Activated CD4-positive, alpha-beta T cell treated with anti-CD3 and anti-CD28 coated beads for 36 hours (primary cell): ENCODE data around the gene GRK7. TPM values are rescaled to one million over a fixed set of nuclear protein-coding genes. Genes with fewer than 3 reads are reported as not detected.
"Not testable (repeated sequence)": the region's sequence is repeated elsewhere in the genome, so short reads cannot be mapped to it uniquely, and the experiment has no call there.

Source experiments
- ATAC-seq: fragments of 200-7000 bp; cut with Tn5 transposase; one replicate; pipeline ENCODE4 v1.10.0; 2021; ENCODE audit warnings: mild to moderate bottlenecking, moderate library complexity
- CTCF ChIA-PET: fragments of 350-600 bp; sonication (Branson Sonifier 250); formaldehyde crosslinking; loops from one replicate; lab custom pipeline; 2021; ENCODE audit warnings: antibody characterized with exemption; lab: Charles Lee
- POLR2A ChIA-PET: fragments of 350-600 bp; sonication (Branson Sonifier 250); formaldehyde crosslinking; loops from one replicate; lab custom pipeline; 2021; ENCODE audit warnings: antibody characterized with exemption, inconsistent platforms; lab: Charles Lee
- DNase-seq: peaks from one replicate; pipeline ENCODE4 v3.0.0-alpha.2; 2020
- H3K27ac Mint-ChIP-seq: one replicate; pipeline ENCODE4 v1.8.0; 2021; ENCODE audit warnings: mixed read lengths
- H3K27me3 Mint-ChIP-seq: one replicate; pipeline ENCODE4 v1.8.0; 2021; ENCODE audit warnings: mixed read lengths
- H3K36me3 Mint-ChIP-seq: one replicate; pipeline ENCODE4 v1.8.0; 2021; ENCODE audit warnings: low read depth, mixed read lengths
- H3K4me1 Mint-ChIP-seq: one replicate; pipeline ENCODE4 v1.8.0; 2021; ENCODE audit warnings: mixed read lengths
- H3K4me3 Mint-ChIP-seq: one replicate; pipeline ENCODE4 v1.8.0; 2021; ENCODE audit warnings: mild to moderate bottlenecking, moderate library complexity, mixed read lengths
- H3K9me3 Mint-ChIP-seq: one replicate; pipeline ENCODE4 v1.8.0; 2021; ENCODE audit warnings: low read depth, mixed read lengths
- intact Hi-C, 2 experiments: fragments of 100-400 bp; cut with DNase I in 1 of 2; cut with micrococcal nuclease in 1 of 2; formaldehyde crosslinking; loops; one replicate each; pipeline versions ENCODE4 v1.14.2 to v1.15.1; 2022 to 2024; cut with DNase I, micrococcal nuclease
- total RNA-seq, 2 experiments: library from RNA; stranded (reverse); gene quantifications; one replicate each; pipeline ENCODE4 v1.2.3, GENCODE V29; 2021

GRK7 gene
- total RNA-seq, 2 experiments from 2014 or later: not detected

GRCh38 chr3:141754032-141754431, 9.2 kb upstream of the GRK7 start:
- Mint-ChIP-seq H3K27ac (no peak overlapping the region), H3K36me3 (peaks cover 7% of the 10 kb centered on the region), H3K9me3 (no peaks in the 10 kb centered on the region), H3K4me1 (no peaks in the 10 kb centered on the region), H3K4me3 (no peak overlapping the region), H3K27me3 (no peaks in the 10 kb centered on the region)
- ATAC-seq: no peak
- CTCF ChIA-PET: no interaction called here
- DNase-seq: no peak
- intact Hi-C loops: no loop called here
- POLR2A ChIA-PET: no interaction called here

- CTCF ChIA-PET, H3K27me3 Mint-ChIP-seq, H3K4me1 Mint-ChIP-seq, ATAC-seq, H3K36me3 Mint-ChIP-seq, H3K9me3 Mint-ChIP-seq, DNase-seq, POLR2A ChIA-PET, H3K27ac Mint-ChIP-seq, H3K4me3 Mint-ChIP-seq, intact Hi-C loops: not testable (repeated sequence)
These were observed 656 bp upstream of the GRK7 start for GRCh38 chr3:141762552-141762951.

GRCh38 chr3:141764045-141764444, 837 bp downstream of the GRK7 start:
- no peaks in the 10 kb centered on the region for H3K36me3 Mint-ChIP-seq
- no peaks in the 10 kb centered on the region for H3K27me3 Mint-ChIP-seq
- H3K4me1 Mint-ChIP-seq: peaks cover 4% of the 10 kb centered on the region
- H3K9me3 Mint-ChIP-seq: no peaks in the 10 kb centered on the region
- no peak overlapping the region for H3K27ac Mint-ChIP-seq
- POLR2A ChIA-PET: interaction anchor here (0.6 kb wide), 1 partner anchor 8 kb away, joined by 7 read pairs; no protein-coding TSS in a partner anchor
- ATAC-seq: no peak
- intact Hi-C loops: no loop called here
- no peak overlapping the region for H3K4me3 Mint-ChIP-seq
- no peak for DNase-seq
- CTCF ChIA-PET: interaction anchor here (0.7 to 1.3 kb wide), 3 partner anchors 9 to 144 kb away, joined by 3 read pairs; no protein-coding TSS in a partner anchor

GRCh38 chr3:141764465-141764864, 1.3 kb downstream of the GRK7 start:
- ChIA-PET CTCF (interaction anchor here (0.9 to 1.3 kb wide), 2 partner anchors 9 to 13 kb away, joined by 3 read pairs; no protein-coding TSS in a partner anchor), POLR2A (interaction anchor here (0.6 kb wide), 1 partner anchor 8 kb away, joined by 7 read pairs; no protein-coding TSS in a partner anchor)
- Mint-ChIP-seq H3K27me3 (no peaks in the 10 kb centered on the region), H3K9me3 (no peaks in the 10 kb centered on the region), H3K4me1 (peaks cover 4% of the 10 kb centered on the region), H3K27ac (no peak overlapping the region), H3K4me3 (no peak overlapping the region), H3K36me3 (no peaks in the 10 kb centered on the region)
- ATAC-seq: no peak
- intact Hi-C loops: no loop called here
- no peak for DNase-seq

- Mint-ChIP-seq H3K27me3 (no peaks in the 10 kb centered on the region), H3K9me3 (no peaks in the 10 kb centered on the region), H3K4me1 (peaks cover 4% of the 10 kb centered on the region), H3K27ac (no peak overlapping the region), H3K36me3 (no peaks in the 10 kb centered on the region), H3K4me3 (no peak overlapping the region)
- intact Hi-C loops: no loop called here
- POLR2A ChIA-PET: no interaction called here
- no peak for ATAC-seq
- CTCF ChIA-PET: interaction anchor here (0.6 kb wide), 1 partner anchor 790 kb away, joined by 4 read pairs; no protein-coding TSS in a partner anchor
- DNase-seq: no peak
These were observed 1.8 kb downstream of the GRK7 start for GRCh38 chr3:141764986-141765385.

DNA sequence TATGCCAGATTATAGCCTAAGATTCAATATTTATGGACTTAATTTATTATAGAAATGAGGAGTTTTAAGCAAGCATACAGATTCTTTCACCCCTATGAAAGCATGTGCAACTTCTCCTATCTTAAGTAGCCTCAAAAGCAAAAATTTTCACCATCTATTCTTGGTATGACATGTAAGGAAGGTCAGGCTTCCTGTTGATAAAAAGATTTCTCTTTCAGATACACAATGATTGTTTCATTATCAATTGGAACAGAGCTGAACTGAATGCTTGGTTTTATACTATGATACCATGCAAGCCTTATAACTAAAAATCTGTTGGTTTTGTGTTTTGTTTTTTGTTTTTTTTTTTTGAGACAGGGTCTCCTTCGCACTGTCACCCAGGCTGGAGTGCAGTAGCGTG, 3.9 kb downstream of the GRK7 start:
- Mint-ChIP-seq H3K4me1 (peaks cover 4% of the 10 kb centered on the region), H3K9me3 (no peaks in the 10 kb centered on the region), H3K36me3 (no peaks in the 10 kb centered on the region), H3K27ac (no peak overlapping the region), H3K27me3 (no peaks in the 10 kb centered on the region), H3K4me3 (no peak overlapping the region)
- CTCF ChIA-PET: interaction anchor here (0.6 kb wide), 1 partner anchor 334 kb away, joined by 3 read pairs; no protein-coding TSS in a partner anchor
- intact Hi-C loops: no loop called here
- DNase-seq (no peak), ATAC-seq (peak; percentile 47)
- POLR2A ChIA-PET: no interaction called here

- ATAC-seq: no peak
- intact Hi-C loops: no loop called here
- ChIA-PET POLR2A (no interaction called here), CTCF (interaction anchor here (1.1 kb wide), 1 partner anchor 86 kb away, joined by 3 read pairs; no protein-coding TSS in a partner anchor)
- no peak overlapping the region for H3K27ac Mint-ChIP-seq
- no peak overlapping the region for H3K4me3 Mint-ChIP-seq
- peaks cover 4% of the 10 kb centered on the region for H3K4me1 Mint-ChIP-seq
- H3K27me3 Mint-ChIP-seq: no peaks in the 10 kb centered on the region
- H3K9me3 Mint-ChIP-seq: no peaks in the 10 kb centered on the region
- H3K36me3 Mint-ChIP-seq: no peaks in the 10 kb centered on the region
- DNase-seq: no peak
These were observed 6.2 kb downstream of the GRK7 start for GRCh38 chr3:141769221-141769894.

GRCh38 chr3:141773676-141774075, 10.5 kb downstream of the GRK7 start:
- H3K9me3 Mint-ChIP-seq: no peaks in the 10 kb centered on the region
- intact Hi-C loops: no loop called here
- no peak overlapping the region for H3K4me3 Mint-ChIP-seq
- ChIA-PET CTCF (no interaction called here), POLR2A (no interaction called here)
- H3K27me3 Mint-ChIP-seq: no peaks in the 10 kb centered on the region
- H3K27ac Mint-ChIP-seq: no peak overlapping the region
- ATAC-seq: no peak
- DNase-seq: no peak
- H3K4me1 Mint-ChIP-seq: no peaks in the 10 kb centered on the region
- no peaks in the 10 kb centered on the region for H3K36me3 Mint-ChIP-seq

- no peak overlapping the region for H3K27ac Mint-ChIP-seq
- intact Hi-C loops: no loop called here
- CTCF ChIA-PET: interaction anchor here (0.9 kb wide), 1 partner anchor 349 kb away, joined by 4 read pairs; no protein-coding TSS in a partner anchor
- POLR2A ChIA-PET: no interaction called here
- no peaks in the 10 kb centered on the region for H3K4me1 Mint-ChIP-seq
- H3K36me3 Mint-ChIP-seq: no peaks in the 10 kb centered on the region
- no peaks in the 10 kb centered on the region for H3K9me3 Mint-ChIP-seq
- H3K4me3 Mint-ChIP-seq: no peak overlapping the region
- DNase-seq (no peak), ATAC-seq (no peak)
- no peaks in the 10 kb centered on the region for H3K27me3 Mint-ChIP-seq
These were observed 13.2 kb downstream of the GRK7 start for GRCh38 chr3:141776376-141776775.

GRCh38 chr3:141776885-141777284, 13.7 kb downstream of the GRK7 start:
- no peak overlapping the region for H3K27ac Mint-ChIP-seq
- CTCF ChIA-PET: interaction anchor here (0.9 kb wide), 1 partner anchor 348 kb away, joined by 4 read pairs; no protein-coding TSS in a partner anchor
- H3K4me1 Mint-ChIP-seq: no peaks in the 10 kb centered on the region
- no peaks in the 10 kb centered on the region for H3K9me3 Mint-ChIP-seq
- POLR2A ChIA-PET: no interaction called here
- intact Hi-C loops: no loop called here
- H3K27me3 Mint-ChIP-seq: no peaks in the 10 kb centered on the region
- no peak for DNase-seq
- no peak for ATAC-seq
- H3K36me3 Mint-ChIP-seq: no peaks in the 10 kb centered on the region
- no peak overlapping the region for H3K4me3 Mint-ChIP-seq

GRCh38 chr3:141777957-141778813, 15.0 kb downstream of the GRK7 start:
- CTCF ChIA-PET: interaction anchor here (0.5 to 0.8 kb wide), 5 partner anchors 14 to 512 kb away, joined by 3 read pairs; no protein-coding TSS in a partner anchor
- H3K36me3 Mint-ChIP-seq: no peaks in the 10 kb centered on the region
- H3K4me3 Mint-ChIP-seq: no peak overlapping the region
- no peaks in the 10 kb centered on the region for H3K27me3 Mint-ChIP-seq
- H3K27ac Mint-ChIP-seq: no peak overlapping the region
- intact Hi-C loops: no loop called here
- POLR2A ChIA-PET: no interaction called here
- ATAC-seq (no peak), DNase-seq (no peak)
- no peaks in the 10 kb centered on the region for H3K4me1 Mint-ChIP-seq
- no peaks in the 10 kb centered on the region for H3K9me3 Mint-ChIP-seq
